Measurements from ENCODE around the gene PRSS36.
A peak's percentile ranks its signal among the peaks of the same experiment; 100 is the strongest.
"Not testable (repeated sequence)": the region's sequence is repeated elsewhere in the genome, so short reads cannot be mapped to it uniquely, and the experiment has no call there.

The PRSS36 gene

DNA sequence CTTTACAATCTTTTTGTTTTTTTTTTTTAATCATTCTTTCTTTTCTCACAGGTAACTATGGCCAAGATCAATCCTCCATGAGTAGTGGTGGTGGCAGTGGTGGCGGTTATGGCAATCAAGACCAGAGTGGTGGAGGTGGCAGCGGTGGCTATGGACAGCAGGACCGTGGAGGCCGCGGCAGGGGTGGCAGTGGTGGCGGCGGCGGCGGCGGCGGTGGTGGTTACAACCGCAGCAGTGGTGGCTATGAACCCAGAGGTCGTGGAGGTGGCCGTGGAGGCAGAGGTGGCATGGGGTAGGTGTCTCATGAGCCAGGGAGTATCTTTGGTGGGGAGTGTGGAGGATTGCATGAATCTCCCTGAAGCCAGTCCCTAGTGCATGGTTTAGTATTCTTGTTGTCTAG, 35.0 kb upstream of the PRSS36 start:
- no peak for DNase-seq (ENCODE audit: low read depth in 2 of 3, low spot score in 1 of 3)

DNA sequence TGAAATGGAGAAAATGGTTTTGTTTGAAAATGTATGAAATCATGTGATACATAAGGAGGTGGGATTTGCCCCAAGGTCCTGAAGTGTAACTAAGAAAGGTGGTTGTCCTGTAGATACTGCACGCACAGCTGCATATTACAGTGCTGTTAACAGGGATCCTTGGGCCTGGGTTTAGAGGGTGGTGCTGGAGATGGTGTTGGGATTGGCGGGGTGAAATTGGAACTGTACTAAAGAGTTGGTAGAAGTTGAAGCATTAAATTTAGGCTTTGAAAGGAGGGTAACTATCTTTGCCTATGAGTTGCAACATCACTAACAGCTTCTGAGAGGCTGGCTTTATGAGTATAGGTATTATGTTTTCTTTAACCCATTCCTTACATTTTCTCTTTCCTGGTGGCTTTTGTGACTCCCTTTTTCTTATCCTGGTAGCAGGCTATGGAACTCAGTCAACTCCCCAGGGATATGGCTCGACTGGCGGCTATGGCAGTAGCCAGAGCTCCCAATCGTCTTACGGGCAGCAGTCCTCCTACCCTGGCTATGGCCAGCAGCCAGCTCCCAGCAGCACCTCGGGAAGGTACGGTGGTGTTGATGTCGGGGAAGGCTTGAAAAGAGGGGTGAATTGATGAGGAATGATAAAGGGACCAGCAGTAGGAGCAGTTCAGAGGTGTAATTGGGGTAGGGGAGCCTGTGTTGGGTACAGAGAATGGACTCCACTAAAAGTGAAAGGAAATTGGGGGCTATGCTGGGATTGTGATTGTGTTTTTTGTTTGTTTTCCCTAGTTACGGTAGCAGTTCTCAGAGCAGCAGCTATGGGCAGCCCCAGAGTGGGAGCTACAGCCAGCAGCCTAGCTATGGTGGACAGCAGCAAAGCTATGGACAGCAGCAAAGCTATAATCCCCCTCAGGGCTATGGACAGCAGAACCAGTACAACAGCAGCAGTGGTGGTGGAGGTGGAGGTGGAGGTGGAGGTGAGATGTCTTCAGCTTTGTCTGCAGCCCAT, 33.9 kb upstream of the PRSS36 start:
- DNase-seq (ENCODE audit: low read depth in 2 of 3, low spot score in 1 of 3) = no peak

DNA sequence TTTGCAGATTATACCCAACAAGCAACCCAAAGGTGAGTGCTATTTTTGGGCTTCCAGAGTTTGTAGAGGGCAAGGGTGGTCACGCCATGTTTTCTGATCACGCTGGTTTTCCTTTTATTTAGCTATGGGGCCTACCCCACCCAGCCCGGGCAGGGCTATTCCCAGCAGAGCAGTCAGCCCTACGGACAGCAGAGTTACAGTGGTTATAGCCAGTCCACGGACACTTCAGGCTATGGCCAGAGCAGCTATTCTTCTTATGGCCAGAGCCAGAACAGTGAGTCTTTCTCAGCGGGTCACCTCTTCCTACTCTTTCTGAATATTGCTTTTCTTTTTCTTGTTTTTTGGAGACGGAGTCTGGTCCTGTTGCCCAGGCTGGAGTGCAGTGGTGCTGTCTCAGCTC, 32.5 kb upstream of the PRSS36 start:
- DNase-seq (ENCODE audit: low read depth in 2 of 3, low spot score in 1 of 3) = no peak

DNA sequence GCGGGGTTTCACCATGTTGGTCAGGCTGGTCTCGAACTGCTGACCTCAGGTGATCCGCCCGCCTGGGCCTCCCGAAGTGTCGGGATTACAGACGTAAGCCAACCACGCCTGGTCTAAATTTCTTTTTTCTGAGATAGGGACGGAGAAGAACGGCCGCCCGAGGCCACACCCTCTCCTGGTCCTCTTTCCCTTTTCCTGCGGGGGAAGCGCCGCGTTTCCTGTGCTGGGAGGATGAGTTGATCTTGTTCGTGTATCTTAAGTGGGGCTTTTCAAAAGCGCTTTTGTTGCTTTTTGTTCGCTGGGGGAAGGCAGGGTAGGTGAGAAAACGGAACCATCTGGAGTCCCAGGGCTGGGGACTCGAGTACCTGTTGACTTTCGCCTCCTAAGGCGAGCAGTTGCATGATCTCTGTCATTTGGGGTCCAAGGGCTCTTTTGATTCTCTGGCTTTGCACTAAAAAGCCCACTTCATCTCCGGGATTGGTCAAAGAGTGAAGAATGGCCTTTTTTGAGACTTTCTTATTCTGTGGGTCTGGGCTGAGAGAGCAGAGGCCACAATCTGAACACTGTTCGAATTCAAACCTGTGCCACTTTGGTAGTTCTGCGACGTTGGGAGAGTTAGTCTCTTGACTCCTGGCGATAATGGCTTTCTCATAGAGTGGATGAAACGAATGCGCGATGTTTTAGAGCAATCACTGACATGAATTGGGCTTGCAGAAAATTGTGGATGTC, 31.4 kb upstream of the PRSS36 start:
- peak in 1 of 3 donors; percentile 35 for DNase-seq (ENCODE audit: low read depth in 2 of 3, low spot score in 1 of 3)

- DNase-seq (ENCODE audit: low read depth in 2 of 3, low spot score in 1 of 3) = peak; percentile 86 to 87 (median 86)
Measured at GRCh38 chr16:31179747-31180459, 30.0 kb upstream of the PRSS36 start, which contains the start of gene FUS. Gene FUS (plus strand): TSS chr16:31180139. CDS start chr16:31180215, 76 bp downstream.

DNA sequence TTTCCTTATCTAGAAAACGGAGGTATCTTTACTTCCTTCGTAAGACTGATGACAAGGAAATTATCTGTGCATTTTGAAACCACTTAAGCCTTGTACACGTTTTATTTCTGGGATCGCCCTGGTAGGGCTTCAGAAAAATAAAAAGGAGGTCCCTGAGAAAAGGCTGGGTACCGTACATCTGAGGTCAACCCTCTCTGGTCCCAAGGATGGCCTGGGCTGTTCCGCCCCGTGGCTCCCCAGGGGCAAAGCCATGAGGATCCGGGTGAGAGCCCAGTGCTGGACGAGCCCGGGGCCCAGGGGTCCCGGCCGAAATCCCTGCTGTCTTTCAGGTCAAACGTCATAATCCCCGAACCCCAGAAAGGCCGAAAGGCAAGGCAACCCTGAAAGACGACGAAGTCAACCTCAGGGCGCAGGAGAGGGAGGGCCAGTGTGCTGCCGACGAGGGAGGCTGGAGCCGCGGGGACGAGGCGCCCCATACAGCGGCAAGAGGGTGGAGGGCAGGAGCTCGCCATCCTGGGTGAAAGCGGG, 29.4 kb upstream of the PRSS36 start:
- DNase-seq (ENCODE audit: low read depth in 2 of 3, low spot score in 1 of 3) = no peak

- DNase-seq (ENCODE audit: low read depth in 2 of 3, low spot score in 1 of 3) = peak in 1 of 3 donors; percentile 47
Measured at GRCh38 chr16:31177136-31177535, 27.3 kb upstream of the PRSS36 start.

DNA sequence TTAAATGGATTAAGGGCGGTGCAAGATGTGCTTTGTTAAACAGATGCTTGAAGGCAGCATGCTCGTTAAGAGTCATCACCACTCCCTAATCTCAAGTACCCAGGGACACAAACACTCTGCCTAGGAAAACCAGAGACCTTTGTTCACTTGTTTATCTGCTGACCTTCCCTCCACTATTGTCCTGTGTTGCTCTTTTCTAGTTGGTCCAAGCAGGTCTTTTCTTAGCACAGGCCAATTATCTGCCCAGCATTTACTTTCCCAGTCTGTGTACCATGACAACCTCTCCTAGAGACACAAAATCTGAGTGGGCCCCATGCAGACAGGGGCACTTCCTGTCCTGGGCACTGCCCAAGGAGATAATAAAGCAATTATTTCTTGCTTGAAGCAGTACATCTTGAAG, 20.2 kb upstream of the PRSS36 start:
- DNase-seq (ENCODE audit: low read depth in 2 of 3, low spot score in 1 of 3) = not testable (repeated sequence)

- DNase-seq (ENCODE audit: low read depth in 2 of 3, low spot score in 1 of 3) = no peak
Measured at GRCh38 chr16:31168848-31169247, 19.0 kb upstream of the PRSS36 start.

GRCh38 chr16:31167315-31167714, 17.4 kb upstream of the PRSS36 start:
- DNase-seq (ENCODE audit: low read depth in 2 of 3, low spot score in 1 of 3) = no peak

GRCh38 chr16:31157136-31157535, 7.3 kb upstream of the PRSS36 start:
- no peak for DNase-seq (ENCODE audit: low read depth in 2 of 3, low spot score in 1 of 3)

DNA sequence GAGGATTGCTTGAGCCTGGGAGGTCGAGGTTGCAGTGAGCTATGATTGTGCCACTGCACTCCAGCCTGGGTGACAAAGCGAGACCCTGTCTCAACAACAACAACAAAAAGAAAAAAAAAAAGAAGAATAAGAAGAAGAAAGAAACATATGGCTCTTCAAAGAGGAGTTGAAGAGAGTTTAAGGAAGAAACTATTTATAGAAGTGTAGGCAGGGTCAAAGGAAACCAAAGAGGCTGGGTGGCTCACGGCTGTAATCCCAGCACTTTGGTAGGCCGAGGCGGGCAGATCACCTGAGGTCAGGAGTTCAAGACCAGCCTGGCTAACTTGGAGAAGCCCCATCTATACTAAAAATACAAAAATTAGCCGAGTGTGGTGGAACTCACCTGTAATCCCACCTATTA, 1.1 kb upstream of the PRSS36 start:
- not testable (repeated sequence) for DNase-seq (ENCODE audit: low read depth in 2 of 3, low spot score in 1 of 3)

GRCh38 chr16:31149332-31149731, 534 bp downstream of the PRSS36 start:
- no peak for DNase-seq (ENCODE audit: low read depth in 2 of 3, low spot score in 1 of 3)

DNA sequence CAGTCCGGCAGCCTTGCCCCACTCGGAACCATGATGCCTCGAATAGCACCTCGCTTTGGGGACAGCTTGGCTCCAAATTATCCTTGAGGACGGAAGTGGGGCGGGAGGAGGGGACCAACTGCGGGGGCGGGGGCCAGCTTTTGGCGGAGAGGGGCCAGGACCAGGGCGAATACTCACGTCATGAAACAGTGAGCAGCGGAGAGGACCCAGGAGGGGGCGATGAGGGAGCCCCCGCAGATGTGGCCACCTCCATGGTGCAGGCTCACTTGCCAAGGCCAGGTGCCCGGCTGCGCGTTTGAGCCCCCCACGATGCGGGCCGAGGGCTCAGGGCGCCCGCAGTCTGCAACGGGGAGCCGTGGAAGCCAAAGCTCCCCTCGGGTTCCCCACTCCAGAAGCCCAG, 970 bp downstream of the PRSS36 start:
- DNase-seq (ENCODE audit: low read depth in 2 of 3, low spot score in 1 of 3) = no peak

DNA sequence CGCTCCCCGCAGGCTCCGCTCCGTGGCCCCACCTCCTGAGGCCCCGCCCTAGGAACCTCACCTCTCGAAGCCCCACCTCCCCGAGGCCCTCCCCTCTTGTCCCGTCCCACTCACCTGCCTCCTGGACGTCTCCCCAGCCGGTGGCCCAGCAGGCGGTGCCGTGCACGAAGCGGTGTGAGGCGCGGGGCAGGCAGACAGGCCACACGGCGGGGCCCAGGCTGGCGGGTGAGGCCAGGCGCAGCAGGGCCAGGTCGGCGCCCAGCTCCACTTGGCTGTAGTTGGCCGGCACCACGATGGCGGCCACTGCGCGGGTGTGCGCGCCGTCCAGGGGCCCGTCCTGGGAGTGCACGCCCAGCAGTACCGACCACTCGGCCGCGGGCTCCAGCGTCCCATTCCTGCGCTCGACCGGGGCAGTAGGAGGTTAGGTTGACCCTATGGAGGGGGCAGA, 1.6 kb downstream of the PRSS36 start:
- DNase-seq (ENCODE audit: low read depth in 2 of 3, low spot score in 1 of 3) = no peak

- DNase-seq (ENCODE audit: low read depth in 2 of 3, low spot score in 1 of 3) = no peak
Measured at GRCh38 chr16:31147574-31147973, 2.3 kb downstream of the PRSS36 start.

DNA sequence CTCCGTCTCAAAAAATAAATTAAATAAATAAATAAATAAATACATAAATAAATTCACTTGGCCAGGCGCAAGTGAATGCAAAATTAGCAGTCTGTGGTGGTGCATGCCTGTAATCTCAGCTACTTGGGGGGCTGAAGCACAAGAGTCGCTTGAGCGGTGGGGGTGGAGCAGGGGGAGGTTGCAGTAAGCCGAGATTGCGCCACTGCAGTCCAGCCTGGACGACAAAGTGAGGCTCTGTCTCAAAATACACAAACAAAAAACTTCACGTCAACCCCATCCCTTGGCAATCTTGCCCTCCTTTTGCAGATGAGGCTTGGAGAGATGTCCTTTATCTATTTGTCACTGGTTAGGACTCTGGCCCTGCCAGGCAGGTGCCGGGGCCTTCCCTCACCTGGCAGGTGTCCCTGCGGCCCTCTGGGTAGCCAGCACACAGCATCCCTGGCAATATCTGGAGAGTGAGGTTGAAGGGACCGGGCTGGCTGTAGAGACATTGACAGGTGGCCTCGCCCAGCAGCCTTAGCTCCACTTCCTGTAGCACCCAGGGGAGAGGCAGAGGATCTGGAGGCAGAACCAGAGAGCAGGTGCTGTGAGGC, 4.4 kb downstream of the PRSS36 start:
- no peak for DNase-seq (ENCODE audit: low read depth in 2 of 3, low spot score in 1 of 3)

DNA sequence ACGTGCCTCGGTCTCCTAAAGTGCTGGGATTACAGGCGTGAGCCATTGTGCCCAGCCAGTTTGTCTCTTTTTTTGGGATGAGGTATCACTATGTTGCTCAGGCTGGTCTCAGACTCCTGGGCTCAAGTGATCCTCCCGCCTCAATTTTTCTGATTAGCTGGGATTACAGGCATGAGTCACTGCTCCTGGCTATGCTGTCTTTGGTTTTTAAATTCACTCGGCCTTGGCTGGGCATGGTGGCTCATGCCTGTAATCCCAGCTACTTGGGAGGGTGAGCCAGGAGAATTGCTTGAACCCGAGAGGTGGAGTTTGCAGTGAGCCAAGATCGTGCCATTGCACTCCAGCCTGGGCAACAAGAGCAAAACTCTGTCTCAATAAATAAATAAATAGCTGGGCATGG, 5.4 kb downstream of the PRSS36 start:
- DNase-seq (ENCODE audit: low read depth in 2 of 3, low spot score in 1 of 3) = not testable (repeated sequence)

DNA sequence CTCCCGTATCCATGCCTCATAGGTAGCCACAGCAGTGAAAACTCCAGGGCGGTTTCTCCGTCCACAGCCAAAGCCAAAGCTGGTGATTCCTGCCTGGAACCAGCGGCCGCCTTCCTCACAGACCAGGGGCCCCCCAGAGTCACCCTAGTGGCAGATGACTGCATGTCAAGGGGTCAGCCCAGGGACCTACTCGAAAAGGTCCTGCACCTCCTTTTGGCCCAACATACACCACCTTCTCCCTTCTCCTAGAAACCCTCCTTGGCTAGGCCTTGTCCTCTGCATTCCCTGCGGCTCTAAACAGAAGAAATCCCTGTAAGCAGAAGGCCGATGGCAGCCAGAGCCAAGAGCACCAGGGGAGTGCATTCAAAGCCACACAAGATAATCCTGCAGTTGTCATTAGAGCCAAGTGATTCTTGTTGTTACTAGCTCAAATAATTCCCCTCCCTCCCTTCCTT, 6.1 kb downstream of the PRSS36 start:
- no peak for DNase-seq (ENCODE audit: low read depth in 2 of 3, low spot score in 1 of 3)

DNA sequence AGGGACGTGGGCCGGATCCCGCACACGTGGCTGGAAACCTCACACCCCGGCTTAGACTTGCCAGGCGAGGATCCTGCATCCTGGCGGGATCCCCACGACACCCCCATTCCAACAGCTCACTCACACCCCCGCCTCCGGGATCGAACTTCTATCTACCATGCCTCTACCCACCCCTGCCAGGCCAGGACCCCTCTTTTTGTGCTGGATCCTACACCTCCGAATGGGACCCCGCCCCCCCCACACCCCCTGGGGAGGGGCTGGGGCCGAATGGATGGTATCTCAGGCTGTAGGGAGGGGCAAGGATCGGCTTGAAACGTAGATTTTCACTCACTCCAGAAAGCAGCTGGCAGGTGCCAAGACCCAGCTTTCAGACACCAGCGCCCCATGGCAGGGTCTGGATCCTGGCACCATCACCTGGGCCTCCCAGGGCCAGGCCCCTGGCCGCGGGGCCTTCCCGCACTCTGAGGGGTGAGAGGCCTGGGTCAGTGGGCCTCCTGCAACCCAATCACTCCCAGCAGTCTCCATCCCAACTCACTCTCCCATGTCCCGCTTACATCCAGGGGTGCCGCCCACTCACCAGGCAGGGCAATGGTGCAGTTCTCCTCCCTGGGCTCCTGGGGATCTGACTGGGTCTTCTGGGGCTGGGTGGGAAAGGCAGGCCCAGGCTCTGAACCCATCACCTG, 6.7 kb downstream of the PRSS36 start:
- no peak for DNase-seq (ENCODE audit: low read depth in 2 of 3, low spot score in 1 of 3)
